Measurements from ENCODE around the gene MARK3.

The MARK3 gene

DNA sequence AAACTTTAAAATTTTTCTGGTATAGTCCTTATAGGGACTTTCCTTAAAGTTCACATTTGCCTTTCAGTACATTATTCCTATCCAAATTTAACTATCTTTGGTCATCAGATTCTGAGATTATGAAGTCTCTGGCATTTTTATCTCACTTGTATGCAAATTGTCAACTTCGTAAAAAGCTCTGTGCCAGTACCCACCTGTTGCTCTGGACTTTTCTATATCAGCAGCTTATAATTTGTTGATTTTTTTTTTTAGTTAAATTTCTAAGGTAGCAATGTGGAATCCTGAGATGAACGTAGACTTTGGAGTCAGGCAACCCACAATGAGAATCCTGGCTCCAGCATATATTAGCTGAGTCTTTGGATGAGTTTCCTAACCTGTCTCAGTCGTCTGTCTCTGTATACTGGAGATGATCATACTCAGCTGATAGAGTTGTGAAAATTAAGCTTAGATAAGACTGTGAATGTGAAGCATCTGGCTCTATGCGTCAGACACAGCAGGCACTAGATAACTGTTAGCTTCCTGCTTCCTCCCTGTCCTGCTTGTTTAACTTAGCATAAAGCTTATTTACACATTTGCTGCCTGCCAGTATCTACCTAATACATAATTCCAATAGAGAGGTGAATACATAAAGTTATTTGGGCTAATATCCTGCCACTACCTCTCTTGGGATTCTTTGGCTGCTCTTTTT, 59.8 kb downstream of the MARK3 start:
- Histone ChIP-seq H3K4me1 (ENCODE audit: control insufficient read depth, insufficient read depth, low read length) (peaks cover 38% of the 10 kb centered on the region), H3K36me3 (ENCODE audit: control insufficient read depth, insufficient read depth, low read length, severe bottlenecking) (peaks cover 5% of the 10 kb centered on the region), H3K4me3 (ENCODE audit: low read length) (no peak overlapping the region), H3K9ac (ENCODE audit: low read length) (no peak overlapping the region), H3K9me3 (ENCODE audit: control insufficient read depth, low read length) (no peaks in the 10 kb centered on the region), H3K27me3 (replicated peaks; ENCODE audit: control insufficient read depth, insufficient read depth, low read length) (no peaks in the 10 kb centered on the region)
- no peak for DNase-seq (ENCODE audit: low read depth)

DNA sequence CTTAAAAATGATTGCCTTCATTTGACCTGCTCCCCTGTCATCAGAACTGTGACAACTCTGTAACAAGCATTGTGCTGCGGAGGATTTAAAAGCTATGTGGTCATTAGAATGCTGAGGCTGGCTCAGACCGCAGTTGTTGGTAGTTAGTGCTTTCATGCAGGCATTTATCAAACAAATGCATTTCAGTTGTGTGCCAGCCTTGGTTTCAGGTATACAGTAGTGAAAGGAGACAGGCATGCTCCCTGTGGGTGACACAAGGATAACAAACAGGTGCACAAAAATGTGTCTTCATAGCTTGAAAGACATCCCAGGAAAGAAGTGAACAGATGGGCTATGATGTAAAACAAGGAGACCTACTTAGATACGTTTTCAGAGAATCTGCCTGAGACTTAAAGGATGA, 60.6 kb downstream of the MARK3 start:
- Histone ChIP-seq H3K36me3 (ENCODE audit: control insufficient read depth, insufficient read depth, low read length, severe bottlenecking) (no peaks in the 10 kb centered on the region), H3K9me3 (ENCODE audit: control insufficient read depth, low read length) (no peaks in the 10 kb centered on the region), H3K4me1 (ENCODE audit: control insufficient read depth, insufficient read depth, low read length) (peaks cover 46% of the 10 kb centered on the region), H3K4me3 (ENCODE audit: low read length) (no peak overlapping the region), H3K9ac (ENCODE audit: low read length) (no peak overlapping the region), H3K27me3 (replicated peaks; ENCODE audit: control insufficient read depth, insufficient read depth, low read length) (no peaks in the 10 kb centered on the region)
- no peak for DNase-seq (ENCODE audit: low read depth)

DNA sequence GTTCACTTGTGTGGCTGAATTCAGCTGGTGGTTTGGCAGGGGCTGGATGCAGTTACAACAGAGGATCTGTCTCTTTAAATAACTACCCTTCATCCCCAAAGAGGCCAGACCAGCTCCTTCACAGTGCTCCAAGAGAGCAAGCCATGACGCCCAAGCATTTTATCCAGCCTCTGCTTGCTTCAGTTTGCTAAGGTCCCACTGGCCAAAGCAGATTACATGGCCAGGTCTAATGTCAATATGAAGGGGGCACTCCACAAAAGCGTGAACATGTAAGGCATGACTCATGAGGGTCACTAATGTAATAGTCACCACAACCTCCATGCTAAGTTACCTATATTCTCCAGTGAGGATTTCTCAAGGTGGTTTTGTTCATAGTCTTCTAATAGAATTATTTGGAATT, 62.9 kb downstream of the MARK3 start:
- H3K4me3 ChIP-seq (ENCODE audit: low read length): no peak overlapping the region
- peaks cover 13% of the 10 kb centered on the region for H3K36me3 ChIP-seq (ENCODE audit: control insufficient read depth, insufficient read depth, low read length, severe bottlenecking)

DNA sequence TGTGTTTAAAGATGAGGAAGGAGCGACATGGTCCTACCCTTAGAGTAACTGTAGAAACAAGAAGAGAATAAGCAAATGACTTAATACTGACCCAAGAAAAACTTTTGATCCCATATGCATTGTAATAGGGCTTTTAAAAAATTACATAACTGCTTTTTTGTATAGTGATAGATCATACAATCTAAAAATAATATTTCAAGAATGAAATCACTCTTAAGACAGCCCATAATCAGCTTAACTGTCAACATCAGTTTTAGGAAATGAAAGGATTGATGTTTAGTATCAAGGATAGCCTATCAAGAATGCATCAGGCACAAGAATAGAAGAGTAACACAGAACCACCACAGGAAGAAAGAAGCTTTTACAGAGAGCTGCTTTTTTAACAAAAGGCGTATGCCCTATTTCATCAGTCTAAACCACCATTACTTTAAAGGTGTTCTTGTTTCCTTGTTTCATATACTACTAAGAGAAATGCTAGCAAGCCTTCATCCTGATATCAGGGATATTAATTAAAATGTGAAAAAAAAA, 64.5 kb downstream of the MARK3 start:
- Histone ChIP-seq H3K4me1 (ENCODE audit: control insufficient read depth, insufficient read depth, low read length) (peaks cover 38% of the 10 kb centered on the region), H3K27me3 (replicated peaks; ENCODE audit: control insufficient read depth, insufficient read depth, low read length) (no peaks in the 10 kb centered on the region), H3K36me3 (ENCODE audit: control insufficient read depth, insufficient read depth, low read length, severe bottlenecking) (peaks cover 26% of the 10 kb centered on the region), H3K9me3 (ENCODE audit: control insufficient read depth, low read length) (no peaks in the 10 kb centered on the region), H3K4me3 (ENCODE audit: low read length) (no peak overlapping the region), H3K9ac (ENCODE audit: low read length) (no peak overlapping the region)
- DNase-seq (ENCODE audit: low read depth): no peak

More for the DNA sequence above, 62.9 kb downstream of the MARK3 start:
- peaks cover 42% of the 10 kb centered on the region for H3K4me1 ChIP-seq (ENCODE audit: control insufficient read depth, insufficient read depth, low read length)
- H3K9me3 ChIP-seq (ENCODE audit: control insufficient read depth, low read length): no peaks in the 10 kb centered on the region
- no peaks in the 10 kb centered on the region for H3K27me3 ChIP-seq (replicated peaks; ENCODE audit: control insufficient read depth, insufficient read depth, low read length)
- H3K9ac ChIP-seq (ENCODE audit: low read length): no peak overlapping the region
- DNase-seq (ENCODE audit: low read depth): no peak

DNA sequence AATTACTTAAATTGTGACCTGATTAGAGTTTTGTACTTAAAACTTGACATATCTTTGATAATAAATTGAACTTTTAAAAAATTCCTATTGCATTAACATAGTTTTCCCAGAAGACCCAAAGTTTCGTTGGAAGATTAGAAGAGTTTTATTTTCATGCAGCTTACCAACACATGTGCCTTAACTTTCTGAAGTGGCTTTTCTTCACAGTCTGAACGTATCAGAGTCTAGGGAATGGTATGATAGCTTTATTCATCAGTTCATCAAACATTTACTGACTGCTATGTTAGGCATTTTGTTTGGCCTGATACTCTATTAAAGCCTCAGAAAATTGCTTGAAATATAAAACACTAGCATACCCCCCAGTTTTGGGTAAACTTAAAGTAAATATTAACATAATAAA, 65.2 kb downstream of the MARK3 start:
- Histone ChIP-seq H3K9ac (ENCODE audit: low read length) (peak overlapping the region; percentile 3), H3K4me3 (ENCODE audit: low read length) (no peak overlapping the region), H3K4me1 (ENCODE audit: control insufficient read depth, insufficient read depth, low read length) (peaks cover 38% of the 10 kb centered on the region), H3K36me3 (ENCODE audit: control insufficient read depth, insufficient read depth, low read length, severe bottlenecking) (peaks cover 26% of the 10 kb centered on the region), H3K9me3 (ENCODE audit: control insufficient read depth, low read length) (no peaks in the 10 kb centered on the region), H3K27me3 (replicated peaks; ENCODE audit: control insufficient read depth, insufficient read depth, low read length) (no peaks in the 10 kb centered on the region)
- DNase-seq (ENCODE audit: low read depth): no peak

DNA sequence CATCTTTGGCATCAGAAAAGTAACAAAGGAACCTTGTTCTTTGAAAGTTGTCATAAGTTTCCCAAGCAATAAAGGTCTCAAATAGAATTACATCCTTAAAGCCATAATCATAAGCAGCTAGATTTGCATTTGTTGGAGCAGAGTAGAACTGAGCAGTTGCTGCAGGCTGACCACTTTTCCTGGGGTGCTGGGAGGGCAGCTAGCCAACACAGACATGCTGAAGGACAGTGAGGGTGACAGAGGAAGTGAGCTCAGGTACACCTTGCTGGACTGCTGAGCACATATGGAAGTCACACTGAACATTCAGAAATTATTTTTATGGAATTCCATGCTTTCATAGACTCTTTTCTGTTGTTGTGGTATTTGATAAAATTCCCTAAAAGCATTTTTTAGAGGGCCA, 66.2 kb downstream of the MARK3 start:
- no peaks in the 10 kb centered on the region for H3K27me3 ChIP-seq (replicated peaks; ENCODE audit: control insufficient read depth, insufficient read depth, low read length)
- H3K9me3 ChIP-seq (ENCODE audit: control insufficient read depth, low read length): no peaks in the 10 kb centered on the region
- peaks cover 28% of the 10 kb centered on the region for H3K36me3 ChIP-seq (ENCODE audit: control insufficient read depth, insufficient read depth, low read length, severe bottlenecking)
- H3K4me1 ChIP-seq (ENCODE audit: control insufficient read depth, insufficient read depth, low read length): peaks cover 45% of the 10 kb centered on the region
- no peak overlapping the region for H3K9ac ChIP-seq (ENCODE audit: low read length)
- H3K4me3 ChIP-seq (ENCODE audit: low read length): no peak overlapping the region
- DNase-seq (ENCODE audit: low read depth): no peak

DNA sequence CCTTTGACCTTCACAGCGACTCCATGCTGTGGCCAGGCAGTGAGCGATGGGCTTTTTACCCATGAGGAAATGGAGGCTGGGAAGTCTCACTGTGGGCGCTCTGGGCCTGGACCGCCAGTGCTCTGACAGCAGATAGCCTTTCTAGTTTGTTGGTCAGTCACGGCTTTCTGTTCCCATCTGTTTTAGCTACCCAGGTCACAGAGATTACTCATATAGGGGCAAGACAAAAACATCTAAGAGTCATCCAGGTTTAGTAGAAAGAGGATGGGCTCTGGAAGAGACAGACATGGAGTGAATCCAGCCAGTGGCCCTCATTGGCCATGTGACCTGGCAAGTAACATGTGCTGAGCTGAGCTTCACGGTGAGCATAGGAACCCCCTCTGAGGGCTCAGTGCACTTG, 68.6 kb downstream of the MARK3 start:
- no peaks in the 10 kb centered on the region for H3K27me3 ChIP-seq (replicated peaks; ENCODE audit: control insufficient read depth, insufficient read depth, low read length)
- H3K9ac ChIP-seq (ENCODE audit: low read length): no peak overlapping the region
- H3K9me3 ChIP-seq (ENCODE audit: control insufficient read depth, low read length): no peaks in the 10 kb centered on the region
- H3K36me3 ChIP-seq (ENCODE audit: control insufficient read depth, insufficient read depth, low read length, severe bottlenecking): peaks cover 45% of the 10 kb centered on the region
- H3K4me3 ChIP-seq (ENCODE audit: low read length): no peak overlapping the region
- H3K4me1 ChIP-seq (ENCODE audit: control insufficient read depth, insufficient read depth, low read length): peaks cover 35% of the 10 kb centered on the region
- DNase-seq (ENCODE audit: low read depth): no peak

DNA sequence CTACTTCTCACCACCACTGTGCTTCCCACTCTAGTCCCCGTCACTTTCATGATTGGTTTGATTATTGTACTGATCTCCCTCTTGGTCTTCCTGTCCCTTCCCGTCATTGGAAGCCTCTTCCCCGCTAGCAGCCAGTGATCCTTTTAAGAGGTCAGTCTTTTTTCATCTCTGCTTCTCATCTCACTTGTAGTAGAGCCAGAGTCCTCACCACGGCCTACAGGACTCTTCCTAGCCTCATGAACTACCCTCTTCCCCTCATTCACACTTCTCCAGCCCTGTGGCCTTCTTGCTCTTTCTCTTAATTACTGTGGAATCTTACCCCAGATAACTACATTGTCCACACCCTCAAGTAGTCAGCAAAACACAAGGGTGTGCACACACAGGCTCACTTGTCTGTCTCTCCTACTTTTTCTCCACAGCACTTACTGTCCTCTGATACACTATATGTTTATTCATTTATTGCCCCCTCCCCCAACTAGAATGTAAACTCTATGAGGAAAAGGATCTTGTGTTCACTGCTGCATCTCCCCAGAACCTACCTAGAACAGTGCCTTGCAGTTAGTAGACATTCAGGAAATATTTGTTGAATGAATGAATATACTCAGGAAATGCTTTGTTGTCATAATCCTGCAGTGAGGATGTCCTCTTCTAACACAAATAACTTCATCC, 71.1 kb downstream of the MARK3 start:
- Histone ChIP-seq H3K4me1 (ENCODE audit: control insufficient read depth, insufficient read depth, low read length) (peaks cover 16% of the 10 kb centered on the region), H3K36me3 (ENCODE audit: control insufficient read depth, insufficient read depth, low read length, severe bottlenecking) (peaks cover 53% of the 10 kb centered on the region), H3K4me3 (ENCODE audit: low read length) (no peak overlapping the region), H3K9me3 (ENCODE audit: control insufficient read depth, low read length) (no peaks in the 10 kb centered on the region), H3K9ac (ENCODE audit: low read length) (no peak overlapping the region), H3K27me3 (replicated peaks; ENCODE audit: control insufficient read depth, insufficient read depth, low read length) (no peaks in the 10 kb centered on the region)
- DNase-seq (ENCODE audit: low read depth): no peak

DNA sequence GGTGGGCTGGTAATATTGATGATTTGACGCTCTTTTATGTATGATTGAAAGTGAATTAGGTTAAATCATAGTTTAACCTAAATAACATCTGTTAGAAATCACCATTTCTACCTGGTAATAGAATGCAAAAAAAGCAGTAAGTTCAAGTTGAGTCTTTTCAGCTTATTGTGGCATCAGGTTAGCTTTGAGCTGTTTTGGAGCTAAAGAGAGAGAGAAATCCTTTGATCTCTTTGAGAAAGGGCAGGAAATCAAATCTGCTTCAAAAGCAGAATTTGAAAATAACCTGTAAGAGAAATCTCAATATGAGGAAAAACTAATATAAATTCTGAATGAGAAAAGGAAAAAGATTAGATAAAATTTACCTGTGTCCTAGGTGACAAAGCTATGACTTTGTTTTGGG, 75.2 kb downstream of the MARK3 start:
- DNase-seq (ENCODE audit: low read depth): no peak
- H3K36me3 ChIP-seq (ENCODE audit: control insufficient read depth, insufficient read depth, low read length, severe bottlenecking): peaks cover 54% of the 10 kb centered on the region
- H3K4me3 ChIP-seq (ENCODE audit: low read length): no peak overlapping the region
- H3K9me3 ChIP-seq (ENCODE audit: control insufficient read depth, low read length): no peaks in the 10 kb centered on the region
- H3K9ac ChIP-seq (ENCODE audit: low read length): no peak overlapping the region
- H3K27me3 ChIP-seq (replicated peaks; ENCODE audit: control insufficient read depth, insufficient read depth, low read length): no peaks in the 10 kb centered on the region
- peaks cover 24% of the 10 kb centered on the region for H3K4me1 ChIP-seq (ENCODE audit: control insufficient read depth, insufficient read depth, low read length)

DNA sequence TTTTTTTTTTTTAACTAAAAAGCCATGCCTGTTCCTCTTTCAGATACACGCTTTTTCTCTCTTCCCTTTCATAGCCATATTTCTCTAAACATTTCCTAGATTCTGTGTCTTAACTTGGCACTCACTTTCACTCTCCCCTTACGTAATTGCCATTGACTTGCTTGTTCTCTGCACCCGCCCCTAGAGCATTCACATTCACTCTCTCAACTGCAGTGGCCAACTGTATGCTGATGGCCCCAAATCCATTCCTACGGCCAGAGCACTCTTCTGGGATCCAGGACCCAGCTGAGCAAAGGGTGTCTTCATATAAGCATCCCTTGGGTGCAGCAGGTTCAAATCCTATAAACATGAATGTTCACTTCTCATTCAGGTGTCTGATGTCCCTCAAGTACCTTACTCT, 77.9 kb downstream of the MARK3 start:
- no peak overlapping the region for H3K4me3 ChIP-seq (ENCODE audit: low read length)
- no peaks in the 10 kb centered on the region for H3K27me3 ChIP-seq (replicated peaks; ENCODE audit: control insufficient read depth, insufficient read depth, low read length)
- no peak overlapping the region for H3K9ac ChIP-seq (ENCODE audit: low read length)
- no peak for DNase-seq (ENCODE audit: low read depth)
- H3K9me3 ChIP-seq (ENCODE audit: control insufficient read depth, low read length): no peaks in the 10 kb centered on the region
- peaks cover 10% of the 10 kb centered on the region for H3K4me1 ChIP-seq (ENCODE audit: control insufficient read depth, insufficient read depth, low read length)
- H3K36me3 ChIP-seq (ENCODE audit: control insufficient read depth, insufficient read depth, low read length, severe bottlenecking): peaks cover 65% of the 10 kb centered on the region

DNA sequence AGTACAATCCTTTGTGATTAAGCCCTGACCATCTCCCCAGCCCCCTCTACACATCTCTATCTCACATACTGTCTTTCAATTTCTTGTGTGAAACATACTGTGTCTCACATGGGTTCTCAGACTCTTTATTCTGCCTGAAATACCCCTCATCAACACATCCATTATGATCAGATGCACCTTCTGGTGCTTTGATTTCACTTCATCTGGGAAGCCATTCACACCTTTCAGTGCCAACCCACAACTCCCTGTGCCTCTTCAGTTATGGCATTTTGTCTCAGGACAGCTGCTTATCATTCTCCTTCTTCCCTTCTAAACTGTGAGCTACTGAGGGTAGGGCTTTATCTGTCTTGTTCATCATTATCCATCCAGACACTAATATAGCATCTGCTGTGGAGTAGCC, 78.6 kb downstream of the MARK3 start:
- no peak for DNase-seq (ENCODE audit: low read depth)

More for the DNA sequence above, 78.6 kb downstream of the MARK3 start:
- no peak overlapping the region for H3K9ac ChIP-seq (ENCODE audit: low read length)
- no peak overlapping the region for H3K4me3 ChIP-seq (ENCODE audit: low read length)
- peaks cover 65% of the 10 kb centered on the region for H3K36me3 ChIP-seq (ENCODE audit: control insufficient read depth, insufficient read depth, low read length, severe bottlenecking)
- H3K27me3 ChIP-seq (replicated peaks; ENCODE audit: control insufficient read depth, insufficient read depth, low read length): no peaks in the 10 kb centered on the region
- no peaks in the 10 kb centered on the region for H3K9me3 ChIP-seq (ENCODE audit: control insufficient read depth, low read length)
- peaks cover 10% of the 10 kb centered on the region for H3K4me1 ChIP-seq (ENCODE audit: control insufficient read depth, insufficient read depth, low read length)

Measured in adipocyte (in vitro differentiated cells).